Stimulated activated CD4-positive, alpha-beta T cell treated with anti-CD3 and anti-CD28 coated beads, TNF-alpha, amount 100 ng/mL, for 4 hours (primary cell): ENCODE measurements around the gene ITFG1.
A peak's percentile ranks its signal among the peaks of the same experiment; 100 is the strongest.

Experiments
- DNase-seq, 3 experiments: peaks; one replicate each; pipeline ENCODE4 v3.0.0-alpha.2; 2020; ENCODE audit warnings: low read depth in 3 of 3

ITFG1 gene

GRCh38 chr16:47460711-47461597 lies at the start of gene ITFG1, which contains the start of gene PHKB:
Gene ITFG1 (minus strand): TSS chr16:47461063. CDS start chr16:47461045, 18 bp downstream.
Gene PHKB (plus strand): TSS chr16:47461331. CDS start chr16:47461351, 20 bp downstream.
- peak; percentile 91 for DNase-seq

GRCh38 chr16:47507701-47508100 lies 46.8 kb upstream of the ITFG1 start:
- no peak for DNase-seq

- DNase-seq, result no peak
Measured at GRCh38 chr16:47506800-47507199, 45.9 kb upstream of the ITFG1 start.

- DNase-seq, result no peak
Measured at GRCh38 chr16:47504599-47504998, 43.7 kb upstream of the ITFG1 start.

- DNase-seq, result no peak
Measured at GRCh38 chr16:47503936-47504335, 43.1 kb upstream of the ITFG1 start.

GRCh38 chr16:47499700-47500264 lies 38.9 kb upstream of the ITFG1 start:
- DNase-seq, result no peak

- no peak for DNase-seq
Measured at GRCh38 chr16:47499080-47499699, 38.3 kb upstream of the ITFG1 start.

DNA sequence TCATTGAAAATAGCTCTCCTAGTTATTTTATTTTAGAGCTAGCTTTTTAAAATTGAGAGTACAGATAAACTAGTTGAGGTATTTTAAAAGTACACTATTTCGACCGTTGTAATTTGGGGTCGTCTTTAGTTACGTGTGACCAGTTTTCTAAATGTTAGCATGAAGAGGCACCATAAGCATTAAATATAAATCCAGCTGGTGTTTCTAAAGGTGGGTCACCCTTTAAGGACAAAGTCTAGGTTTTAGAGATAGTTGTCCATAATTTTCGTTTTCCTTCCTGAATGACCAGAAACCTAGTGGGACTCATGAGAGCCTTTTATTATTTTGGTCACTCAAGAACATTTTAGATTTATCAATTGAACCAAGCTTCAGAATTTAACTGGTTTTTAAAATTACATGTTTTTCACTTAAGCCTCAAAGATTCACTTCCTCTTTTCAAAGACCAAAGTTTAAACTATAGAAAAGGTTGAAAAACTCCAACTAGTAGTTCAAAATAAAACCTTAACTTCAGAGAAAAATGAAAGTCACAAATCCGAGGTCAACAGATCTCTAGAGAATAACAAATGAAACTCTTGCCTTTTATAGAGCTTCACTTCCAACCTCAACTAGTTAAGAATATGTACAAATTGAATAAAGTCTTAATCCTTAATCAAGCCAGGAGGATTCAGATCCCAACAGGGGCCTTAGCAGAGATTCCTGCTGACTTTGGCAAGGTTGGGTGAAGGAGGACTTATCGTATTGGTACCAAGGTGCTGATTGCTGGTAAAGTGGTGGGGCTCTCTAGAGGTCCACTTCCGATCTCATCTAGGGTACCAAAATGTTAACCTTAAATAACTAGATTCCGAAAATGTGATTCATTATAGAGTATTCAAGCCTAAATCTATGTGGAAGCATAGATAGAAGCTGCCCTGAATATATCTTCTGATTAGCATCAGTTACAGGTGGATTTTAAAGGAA lies 32.8 kb upstream of the ITFG1 start:
- no peak for DNase-seq

- DNase-seq, result no peak
Measured at GRCh38 chr16:47492428-47493377, 31.8 kb upstream of the ITFG1 start.

- DNase-seq, result no peak
Measured at GRCh38 chr16:47492036-47492427, 31.2 kb upstream of the ITFG1 start.

GRCh38 chr16:47490471-47490870 lies 29.6 kb upstream of the ITFG1 start:
- DNase-seq, result no peak

DNA sequence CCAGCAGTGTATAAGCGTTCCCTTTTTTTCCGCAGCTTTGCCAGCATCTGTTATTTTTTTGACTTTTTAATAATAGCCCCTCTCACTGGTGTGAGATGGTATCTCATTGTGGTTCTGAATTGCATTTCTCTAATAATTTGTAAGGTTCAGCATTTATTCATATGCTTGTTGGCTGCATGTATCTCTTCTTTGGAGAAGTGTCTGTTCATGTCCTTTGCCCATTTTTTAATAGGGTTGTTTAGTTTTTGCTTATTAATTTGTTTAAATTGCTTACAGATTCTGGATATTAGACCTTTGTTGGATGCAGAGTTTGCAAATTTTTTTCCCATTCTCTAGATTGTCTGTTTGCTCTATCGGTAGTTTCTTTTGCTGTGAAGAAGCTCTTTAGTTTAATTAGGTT lies 27.2 kb upstream of the ITFG1 start:
- no peak for DNase-seq

GRCh38 chr16:47486856-47487255 lies 26.0 kb upstream of the ITFG1 start:
- DNase-seq, result no peak

DNA sequence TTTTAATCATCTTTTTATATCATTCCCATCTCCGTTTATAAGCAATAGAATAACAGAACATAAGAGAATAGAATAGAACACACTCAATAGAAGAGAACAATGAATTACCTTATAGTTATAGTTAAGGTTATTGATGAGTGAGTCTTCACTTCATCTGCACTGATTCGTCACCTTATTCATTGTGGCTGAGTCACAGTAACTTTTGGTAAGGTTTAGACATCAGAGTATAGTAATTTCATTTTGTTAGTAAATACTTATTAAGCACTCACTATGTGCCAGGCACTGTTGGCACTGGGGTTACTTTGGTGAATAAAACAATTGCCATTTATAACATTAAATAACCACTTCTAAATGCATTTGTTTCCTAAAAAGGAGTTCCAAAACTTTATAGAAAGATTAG lies 22.8 kb upstream of the ITFG1 start:
- DNase-seq, result no peak

DNA sequence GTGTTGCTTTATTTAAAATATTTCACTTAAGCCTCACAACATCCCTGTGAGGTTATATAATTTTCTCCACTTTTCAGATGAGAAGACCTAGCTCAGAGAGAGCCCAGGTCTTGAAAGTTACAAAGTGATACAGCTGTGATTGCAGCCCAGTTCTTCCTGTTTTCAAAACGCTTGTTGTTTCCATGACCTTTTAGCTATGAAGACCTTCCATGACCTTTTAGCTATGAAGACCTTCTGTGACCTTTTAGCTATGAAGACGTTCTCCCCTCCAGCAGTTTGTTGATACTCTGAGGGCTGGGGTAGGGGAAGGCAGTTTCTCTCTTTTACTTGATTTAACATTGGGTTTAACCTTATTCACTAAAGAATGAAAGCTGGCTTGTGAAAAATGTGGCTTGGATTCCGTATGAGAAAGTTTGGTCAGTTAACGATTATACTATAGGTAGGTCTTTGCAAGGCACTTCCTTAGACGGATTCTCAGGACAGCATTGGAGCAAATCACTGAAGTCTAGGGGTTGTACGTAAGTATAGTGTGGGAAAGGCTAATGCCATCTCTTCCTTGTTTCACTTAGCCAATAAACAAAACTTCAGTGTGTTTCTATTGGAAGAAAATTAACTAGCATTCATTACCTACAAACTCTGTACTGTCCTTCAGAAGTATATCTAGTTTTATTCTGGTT lies 21.0 kb upstream of the ITFG1 start:
- DNase-seq, result no peak

DNA sequence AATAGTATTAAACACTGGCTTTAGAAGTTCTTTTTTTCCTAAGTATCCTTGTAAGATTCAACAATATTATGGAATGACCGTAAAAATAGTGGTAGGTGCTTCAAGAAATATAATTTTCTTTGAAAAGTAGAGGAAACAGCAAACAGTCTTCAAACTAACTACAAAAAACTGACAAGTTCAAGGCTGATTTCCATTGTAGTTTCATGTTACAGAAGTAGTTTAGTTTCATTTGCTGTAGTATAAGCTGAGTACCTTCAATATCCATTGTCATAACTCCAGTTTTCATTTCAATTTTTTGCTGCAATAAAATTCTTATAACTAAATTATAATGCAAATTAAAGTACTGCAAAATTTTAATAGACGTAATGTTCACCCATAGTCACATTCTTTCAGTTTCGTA lies 19.5 kb upstream of the ITFG1 start:
- DNase-seq, result no peak

DNA sequence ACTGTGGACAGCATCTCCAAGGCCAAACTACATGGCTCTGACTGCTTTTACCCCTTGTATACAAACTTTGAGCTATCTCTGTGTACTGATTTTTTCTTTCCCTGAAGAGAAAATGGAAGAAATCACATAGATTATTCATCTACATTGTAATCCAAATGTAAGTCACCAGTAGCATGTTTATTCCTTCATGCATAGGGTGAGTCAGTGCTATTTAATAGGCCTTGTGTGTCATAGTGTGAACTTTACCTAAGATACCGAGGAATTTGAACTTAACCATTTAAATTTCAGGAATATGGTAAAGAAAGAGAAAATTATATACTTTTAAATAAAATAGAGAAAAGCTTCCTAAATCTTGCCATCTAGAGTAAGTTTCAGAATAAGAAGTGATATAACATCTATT lies 16.8 kb upstream of the ITFG1 start:
- no peak for DNase-seq

DNA sequence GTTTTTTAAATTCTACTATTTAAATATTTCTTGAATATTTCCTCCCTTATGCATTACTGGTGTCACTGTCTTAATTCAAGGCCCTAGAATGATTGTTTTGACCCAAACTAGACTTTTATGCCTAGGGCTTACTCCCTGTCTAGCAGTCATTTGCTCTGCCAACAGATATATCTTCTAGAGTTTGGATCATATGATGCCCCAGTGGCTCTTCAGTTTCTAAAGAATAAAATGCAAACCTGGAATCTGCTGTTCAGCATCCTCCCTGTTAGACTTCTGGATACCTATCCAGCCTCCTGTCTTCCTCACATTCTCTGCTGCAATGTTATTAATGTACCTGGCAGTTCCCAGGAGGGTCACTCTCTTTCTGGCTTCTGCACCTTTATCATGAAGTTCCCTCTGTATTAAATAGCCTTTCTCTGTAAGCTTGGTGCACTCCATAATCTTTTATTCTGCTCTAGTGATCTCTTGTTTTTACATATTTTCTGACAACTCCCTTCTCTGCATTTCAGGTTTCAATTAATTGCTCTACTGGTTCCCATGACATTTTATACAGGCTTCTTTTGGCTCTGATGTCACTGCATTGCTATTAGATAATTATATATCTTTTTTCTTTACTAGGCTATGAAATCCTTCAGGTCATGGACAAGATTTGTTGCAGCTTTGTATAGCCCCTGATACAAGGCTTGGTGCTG lies 15.9 kb upstream of the ITFG1 start:
- DNase-seq, result no peak

GRCh38 chr16:47475786-47476185 lies 14.9 kb upstream of the ITFG1 start:
- DNase-seq, result no peak
